Pulmonary artery endothelial cell (primary cell): Measurements from ENCODE around the gene HERC2. TPM values are rescaled to one million over a fixed set of nuclear protein-coding genes. Genes with fewer than 3 reads are reported as not detected.

Source experiments
- DNase-seq: peaks from one replicate; pipeline ENCODE4 v3.0.0-alpha.2; 2011; ENCODE audit warnings: low read depth, low spot score
- total RNA-seq: library from RNA; depleted of rRNA; stranded (reverse); fragments of >200 nt; gene quantifications from 2 replicates; pipeline ENCODE4 v1.2.3, GENCODE V29; 2014

Gene HERC2
- total RNA-seq, 1 donor from 2014 or later, result 62.4 TPM

GRCh38 chr15:28097656-28098359, 224.2 kb downstream of the HERC2 start:
- DNase-seq, result no peak

- no peak for DNase-seq
Observed at GRCh38 chr15:28096670-28097431, 225.1 kb downstream of the HERC2 start.

- DNase-seq, result no peak
Observed at GRCh38 chr15:28096411-28096669, 225.6 kb downstream of the HERC2 start.

GRCh38 chr15:28094732-28095521, 227.1 kb downstream of the HERC2 start:
- no peak for DNase-seq

GRCh38 chr15:28093752-28094535, 228.0 kb downstream of the HERC2 start:
- no peak for DNase-seq

- no peak for DNase-seq
Observed at GRCh38 chr15:28091313-28091712, 230.7 kb downstream of the HERC2 start.

- DNase-seq, result peak; percentile 17
Observed at GRCh38 chr15:28086175-28086703, 235.7 kb downstream of the HERC2 start.

GRCh38 chr15:28085489-28086174, 236.3 kb downstream of the HERC2 start:
- no peak for DNase-seq

- no peak for DNase-seq
Observed at GRCh38 chr15:28084547-28084946, 237.4 kb downstream of the HERC2 start.

- DNase-seq, result no peak
Observed at GRCh38 chr15:28082891-28083684, 238.9 kb downstream of the HERC2 start.

- DNase-seq, result no peak
Observed at GRCh38 chr15:28081594-28081993, 240.4 kb downstream of the HERC2 start.

- DNase-seq, result no peak
Observed at GRCh38 chr15:28080386-28080785, 241.6 kb downstream of the HERC2 start.

- DNase-seq, result no peak
Observed at GRCh38 chr15:28079313-28079969, 242.5 kb downstream of the HERC2 start.

GRCh38 chr15:28078191-28078719, 243.7 kb downstream of the HERC2 start:
- no peak for DNase-seq

- no peak for DNase-seq
Observed at GRCh38 chr15:28075573-28075972, 246.4 kb downstream of the HERC2 start.

GRCh38 chr15:28068930-28069329, 253.0 kb downstream of the HERC2 start:
- DNase-seq, result no peak

GRCh38 chr15:28066231-28066630, 255.7 kb downstream of the HERC2 start:
- no peak for DNase-seq
